K562 treated with DMSO at 1 percent for 48 hours (cell line): ENCODE results near the gene OR10R2. TPM values are rescaled to one million over a fixed set of nuclear protein-coding genes. Genes with fewer than 3 reads are reported as not detected.

Source experiments
- total RNA-seq: library from RNA; unstranded; fragments of 300-600 nt; gene quantifications from 2 replicates; pipeline ENCODE4 v1.2.3, GENCODE V29; 2022; ENCODE audit warnings: low replicate concordance; ENCODE audit errors: extremely low read depth

The OR10R2 gene, protein sequence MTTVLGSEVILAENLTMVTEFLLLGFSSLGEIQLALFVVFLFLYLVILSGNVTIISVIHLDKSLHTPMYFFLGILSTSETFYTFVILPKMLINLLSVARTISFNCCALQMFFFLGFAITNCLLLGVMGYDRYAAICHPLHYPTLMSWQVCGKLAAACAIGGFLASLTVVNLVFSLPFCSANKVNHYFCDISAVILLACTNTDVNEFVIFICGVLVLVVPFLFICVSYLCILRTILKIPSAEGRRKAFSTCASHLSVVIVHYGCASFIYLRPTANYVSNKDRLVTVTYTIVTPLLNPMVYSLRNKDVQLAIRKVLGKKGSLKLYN
- not detected in 2 replicates for total RNA-seq

DNA sequence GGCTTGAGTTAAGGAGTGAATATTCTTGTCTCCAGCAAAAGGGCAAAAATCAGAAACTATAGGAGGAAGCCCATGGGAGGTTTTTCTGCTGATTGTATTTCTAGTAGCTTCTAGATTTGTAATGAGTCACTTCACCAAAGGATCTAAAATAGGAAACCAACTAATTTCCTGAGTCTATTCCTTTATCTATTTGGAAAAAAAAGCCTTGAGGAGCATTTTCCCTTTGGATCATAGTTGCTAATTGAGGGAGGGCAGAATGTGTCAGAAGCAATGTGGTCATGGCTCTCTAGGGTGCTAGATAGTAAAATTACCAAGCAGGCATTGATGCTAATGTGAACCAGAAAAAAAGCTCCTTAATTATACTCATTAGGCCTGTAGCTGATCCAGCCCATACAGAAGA, at the start of gene OR10R2:
TSS of gene OR10R2 (plus strand) at position 301 of the 400 bp plus-strand sequence. CDS start 106 bp downstream, outside the sequence.

DNA sequence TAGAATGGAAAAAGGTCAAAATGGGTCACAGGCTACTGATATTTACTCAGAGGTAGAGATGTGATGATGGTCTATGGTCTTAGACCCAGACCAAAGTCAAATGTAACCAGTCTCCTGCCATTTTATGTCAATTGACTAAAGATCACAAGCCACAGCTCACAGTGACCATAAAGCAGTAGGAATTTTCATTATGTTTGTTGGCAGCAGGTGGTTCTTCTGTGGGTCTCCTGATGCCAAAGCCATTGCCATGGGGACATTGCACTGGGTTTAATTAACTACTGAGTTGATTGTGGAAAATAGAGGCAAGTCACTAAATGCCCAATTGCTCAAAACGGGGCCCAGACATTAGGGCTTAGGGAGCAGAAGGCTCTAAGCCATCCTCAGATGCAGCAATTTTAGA, 45.9 kb upstream of the OR10R2 start, which contains the start of gene OR10K2:
TSS of gene OR10K2 (minus strand) at position 101 of the 400 bp plus-strand sequence. CDS start 5,371 bp downstream, outside the sequence.

DNA sequence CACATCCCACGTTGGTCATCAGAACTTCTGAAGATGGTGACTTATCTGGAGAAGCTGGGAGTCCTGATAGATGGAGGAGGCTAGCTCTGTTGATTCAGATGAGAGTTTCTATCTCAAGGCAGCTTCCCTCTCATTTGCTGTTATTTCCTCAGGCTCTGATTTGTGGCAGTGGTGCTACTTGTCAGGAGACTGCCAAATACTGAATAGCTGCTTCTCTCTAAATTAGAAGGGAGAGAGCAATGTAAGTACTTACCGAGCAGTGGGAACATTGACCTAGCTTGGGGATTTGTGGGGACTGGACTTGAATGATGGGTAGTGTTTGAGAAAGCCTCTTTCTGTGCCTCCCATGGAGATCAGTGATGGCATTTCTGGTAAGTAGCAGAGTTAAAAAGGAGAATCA, 10.5 kb upstream of the OR10R2 start, which contains the start of gene OR10K1:
TSS of gene OR10K1 (plus strand) at position 301 of the 400 bp plus-strand sequence. CDS start 3,728 bp downstream, outside the sequence.

Other genes starting within 250 kb of the OR10R2 start
- not detected in 2 replicates for gene CD1A, start 217.8 kb upstream of the OR10R2 start, total RNA-seq
- gene CD1C, start 182.3 kb upstream of the OR10R2 start, total RNA-seq: not detected in 2 replicates
- not detected in 2 replicates for gene CD1B, start 140.7 kb upstream of the OR10R2 start, total RNA-seq
- not detected in 2 replicates for gene CD1E, start 118.3 kb upstream of the OR10R2 start, total RNA-seq
- gene OR10T2, start 72.8 kb upstream of the OR10R2 start, total RNA-seq: not detected in 2 replicates
- not detected in 2 replicates for gene OR10K2, start 46.0 kb upstream of the OR10R2 start, total RNA-seq
- gene OR10K1, start 10.4 kb upstream of the OR10R2 start, total RNA-seq: not detected in 2 replicates
- not detected in 2 replicates for gene OR6Y1, start 82.2 kb downstream of the OR10R2 start, total RNA-seq
- gene OR6P1, start 98.4 kb downstream of the OR10R2 start, total RNA-seq: not detected in 2 replicates
- gene OR10X1, start 107.7 kb downstream of the OR10R2 start, total RNA-seq: not detected in 2 replicates
- gene OR10Z1, start 133.0 kb downstream of the OR10R2 start, total RNA-seq: not detected in 2 replicates
- gene SPTA1, start 214.5 kb downstream of the OR10R2 start, total RNA-seq: not detected in 2 replicates
- gene OR6K2, start 228.4 kb downstream of the OR10R2 start, total RNA-seq: not detected in 2 replicates
- gene OR6K3, start 248.5 kb downstream of the OR10R2 start, total RNA-seq: not detected in 2 replicates